K562 (cell line): ENCODE results near the gene TUFM. TPM values are rescaled to one million over a fixed set of nuclear protein-coding genes. Genes with fewer than 3 reads are reported as not detected.

Experiments used
- BCL6 ChIP-seq: fragments of 250-450 bp; sonication (Bioruptor Pico); IDR thresholded peaks from 2 replicates; pipeline ENCODE4 v1.4.0; 2020
- BHLHE40 ChIP-seq: IDR thresholded peaks from 2 replicates; pipeline ENCODE4 v1.6.1; 2011; ENCODE audit warnings: low read length, improper control_type of control experiment
- KAT7 ChIP-seq: sonication (generic); formaldehyde crosslinking; IDR thresholded peaks from 2 replicates; pipeline ENCODE4 v1.8.0; 2022; ENCODE audit warnings: missing genetic modification reagents, mild to moderate bottlenecking, borderline replicate concordance
- KLF1 ChIP-seq: fragments of 450-650 bp; IDR thresholded peaks from 2 replicates; pipeline ENCODE4 v1.6.1; 2016; ENCODE audit warnings: missing genetic modification characterization, missing compliant biosample characterization
- KLF10 ChIP-seq: fragments of 250-450 bp; sonication (Bioruptor Pico); IDR thresholded peaks from 2 replicates; pipeline ENCODE4 v1.6.1; 2021; ENCODE audit warnings: matching md5 sums
- MCM2 ChIP-seq: fragments of 450-650 bp; IDR thresholded peaks from 2 replicates; pipeline ENCODE4 v1.6.1; 2017; ENCODE audit warnings: low read depth, mild to moderate bottlenecking
- PML ChIP-seq: IDR thresholded peaks from 2 replicates; pipeline ENCODE4 v1.6.1; 2012; ENCODE audit warnings: low read length, inconsistent platforms
- POLR3G ChIP-seq: IDR thresholded peaks from 2 replicates; pipeline ENCODE4 v1.6.1; 2011; ENCODE audit not compliant: insufficient read length, insufficient replicate concordance; ENCODE audit errors: extremely low read depth
- PRPF4 ChIP-seq: fragments of 200-400 bp; formaldehyde crosslinking; IDR thresholded peaks from one replicate; pipeline ENCODE4 v1.6.1; 2017; ENCODE audit warnings: low read length, low read depth, mild to moderate bottlenecking; ENCODE audit not compliant: insufficient read depth, poor library complexity, severe bottlenecking
- RBM17 ChIP-seq: fragments of 200-400 bp; formaldehyde crosslinking; IDR thresholded peaks from 2 replicates; pipeline ENCODE4 v1.6.1; 2017; ENCODE audit warnings: low read depth, mild to moderate bottlenecking, low read length, borderline replicate concordance
- RBM22 ChIP-seq: fragments of 200-400 bp; formaldehyde crosslinking; IDR thresholded peaks from 2 replicates; pipeline ENCODE4 v1.6.1; 2018; ENCODE audit warnings: low read length, low read depth; ENCODE audit not compliant: poor library complexity, severe bottlenecking
- SAFB ChIP-seq: fragments of 200-400 bp; formaldehyde crosslinking; IDR thresholded peaks from 2 replicates; pipeline ENCODE4 v1.6.1; 2017; ENCODE audit warnings: low read depth, low read length, borderline replicate concordance
- SP1 ChIP-seq: sonication (generic); formaldehyde crosslinking; IDR thresholded peaks from 2 replicates; pipeline ENCODE4 v1.8.1; 2022; ENCODE audit warnings: mild to moderate bottlenecking, missing genetic modification reagents
- SREBF1 ChIP-seq: fragments of 150-350 bp; IDR thresholded peaks from 2 replicates; pipeline ENCODE4 v1.6.1; 2014; ENCODE audit warnings: antibody characterized with exemption, low read depth, low read length, borderline replicate concordance
- polyA plus RNA-seq, 8 experiments: library from polyadenylated mRNA; depleted of rRNA in 4 of 8; stranded (reverse) in 5 of 8; unstranded in 3 of 8; fragments of >200 nt; fragmentation: Nextera tagmentation in 2 of 8; fragmentation: Illumina TruSeq in 1 of 8; extraction: Ambion mirVana in 2 of 8; extraction: Trizol in 1 of 8; gene quantifications; 2 replicates each; pipeline versions ENCODE4 v1.2.1 to v1.2.3, GENCODE V29; 2011 to 2014; ENCODE audit warnings: inconsistent platforms in 1 of 8, missing spikeins in 1 of 8
- total RNA-seq, 7 experiments: library from RNA; depleted of rRNA in 6 of 7; stranded (reverse); fragments of >200 nt in 6 of 7; fragmentation: Illumina TruSeq in 2 of 7; extraction: Trizol in 2 of 7; gene quantifications; 2 replicates each; pipeline versions ENCODE4 v1.2.1 to v1.2.3, GENCODE V29; 2011 to 2021; ENCODE audit warnings: low replicate concordance in 1 of 7
- TF ChIP-seq, protein P1 (sequence below), 3 experiments: fragments of 200-800 bp in 1 of 3; sonication (Bioruptor generic) in 1 of 3; sonication (generic) in 1 of 3; formaldehyde crosslinking in 1 of 3; IDR thresholded peaks; 2 replicates each; pipeline versions ENCODE4 v1.6.1 to v1.8.0; 2016 to 2022; ENCODE audit warnings: mild to moderate bottlenecking in 2 of 3, missing compliant biosample characterization in 2 of 3, missing genetic modification characterization in 2 of 3, missing genetic modification reagents in 1 of 3
- TF ChIP-seq, protein P2 (sequence below): fragments of 450-650 bp; IDR thresholded peaks from 2 replicates; pipeline ENCODE4 v1.6.1; 2016; ENCODE audit warnings: mild to moderate bottlenecking
- TF ChIP-seq, protein P3 (sequence below): fragments of 250-450 bp; sonication (Bioruptor Pico); IDR thresholded peaks from 2 replicates; pipeline ENCODE4 v1.4.0; 2020; ENCODE audit warnings: mild to moderate bottlenecking
- TF ChIP-seq, protein P4 (sequence below): fragments of 250-450 bp; sonication (Bioruptor Pico); IDR thresholded peaks from 2 replicates; pipeline ENCODE4 v1.8.0; 2021; ENCODE audit warnings: moderate library complexity, mild to moderate bottlenecking, inconsistent platforms
- TF ChIP-seq, protein P5 (sequence below): fragments of 450-650 bp; IDR thresholded peaks from 2 replicates; pipeline ENCODE4 v1.6.1; 2016

TUFM gene
- total and polyA plus RNA-seq, 9 of the 15 experiments (the other 6 are each of a cell fraction or from before 2014, with no cell fraction given), result 34.1 to 434 (median 256) TPM

DNA sequence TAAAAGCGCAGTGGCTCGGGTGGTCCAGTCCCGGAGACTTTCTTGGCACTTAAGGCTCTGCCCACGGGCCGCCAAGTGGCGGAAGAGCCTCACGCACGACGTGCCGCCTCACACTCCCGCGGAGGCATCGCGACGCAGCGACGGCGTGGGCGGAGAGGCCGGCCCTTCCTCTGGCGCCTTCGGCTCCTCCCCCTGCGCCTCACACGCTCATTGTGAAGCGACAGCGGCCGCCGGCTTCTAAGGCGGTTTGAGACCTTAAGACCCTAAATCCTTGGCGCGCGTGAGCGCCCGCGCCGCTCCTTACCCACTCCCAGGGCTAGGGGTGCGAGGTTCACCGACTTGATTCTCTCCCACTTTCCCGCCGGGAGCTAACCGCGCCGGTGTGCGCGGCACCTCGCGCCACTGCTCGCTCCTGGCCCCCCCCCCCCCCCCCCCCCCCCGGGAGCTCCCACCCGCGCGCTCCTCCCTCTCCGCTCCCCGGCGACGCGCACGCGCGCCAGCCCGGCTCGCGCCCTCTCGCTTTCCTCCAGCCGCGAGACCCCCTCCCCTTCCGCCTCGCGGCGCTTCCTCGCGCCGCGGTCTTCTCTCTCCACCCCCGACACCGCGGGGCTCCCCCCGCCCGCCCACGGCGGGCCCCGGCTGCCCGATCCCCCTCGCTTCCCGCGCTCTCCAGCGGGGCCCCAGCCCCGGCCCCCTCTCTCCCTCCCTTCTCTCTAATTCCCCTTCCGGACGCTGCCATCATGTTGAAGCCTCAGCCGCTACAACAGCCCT lies 23.4 kb downstream of the TUFM start, which contains the start of gene ATXN2L (continued):
- TF ChIP-seq SREBF1, result no peak
- peak; percentile 78 for TF ChIP-seq BHLHE40
- peak; percentile 89 for TF ChIP-seq SAFB
- no peak for TF ChIP-seq RBM17
- no peak for TF ChIP-seq POLR3G
- peak; percentile 6 for TF ChIP-seq PRPF4
- TF ChIP-seq, protein P1, sequence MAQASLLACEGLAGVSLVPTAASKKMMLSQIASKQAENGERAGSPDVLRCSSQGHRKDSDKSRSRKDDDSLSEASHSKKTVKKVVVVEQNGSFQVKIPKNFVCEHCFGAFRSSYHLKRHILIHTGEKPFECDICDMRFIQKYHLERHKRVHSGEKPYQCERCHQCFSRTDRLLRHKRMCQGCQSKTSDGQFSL (CRISPR knock-in tag; IDR thresholded peaks at IDR 0.05), result peak; percentile 99
- TF ChIP-seq, protein P1 (tag; IDR thresholded peaks at IDR 0.05), result peak in 1 of 2 experiments; percentile 99; a peak in 2 of 4 replicates
- TF ChIP-seq KAT7 (CRISPR knock-in tag), result no peak
- TF ChIP-seq KLF1, result peak; percentile 58
- TF ChIP-seq, protein P2, sequence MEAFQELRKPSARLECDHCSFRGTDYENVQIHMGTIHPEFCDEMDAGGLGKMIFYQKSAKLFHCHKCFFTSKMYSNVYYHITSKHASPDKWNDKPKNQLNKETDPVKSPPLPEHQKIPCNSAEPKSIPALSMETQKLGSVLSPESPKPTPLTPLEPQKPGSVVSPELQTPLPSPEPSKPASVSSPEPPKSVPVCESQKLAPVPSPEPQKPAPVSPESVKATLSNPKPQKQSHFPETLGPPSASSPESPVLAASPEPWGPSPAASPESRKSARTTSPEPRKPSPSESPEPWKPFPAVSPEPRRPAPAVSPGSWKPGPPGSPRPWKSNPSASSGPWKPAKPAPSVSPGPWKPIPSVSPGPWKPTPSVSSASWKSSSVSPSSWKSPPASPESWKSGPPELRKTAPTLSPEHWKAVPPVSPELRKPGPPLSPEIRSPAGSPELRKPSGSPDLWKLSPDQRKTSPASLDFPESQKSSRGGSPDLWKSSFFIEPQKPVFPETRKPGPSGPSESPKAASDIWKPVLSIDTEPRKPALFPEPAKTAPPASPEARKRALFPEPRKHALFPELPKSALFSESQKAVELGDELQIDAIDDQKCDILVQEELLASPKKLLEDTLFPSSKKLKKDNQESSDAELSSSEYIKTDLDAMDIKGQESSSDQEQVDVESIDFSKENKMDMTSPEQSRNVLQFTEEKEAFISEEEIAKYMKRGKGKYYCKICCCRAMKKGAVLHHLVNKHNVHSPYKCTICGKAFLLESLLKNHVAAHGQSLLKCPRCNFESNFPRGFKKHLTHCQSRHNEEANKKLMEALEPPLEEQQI, result no peak
- TF ChIP-seq MCM2, result no peak
- TF ChIP-seq PML, result peak; percentile 85
- TF ChIP-seq, protein P3, sequence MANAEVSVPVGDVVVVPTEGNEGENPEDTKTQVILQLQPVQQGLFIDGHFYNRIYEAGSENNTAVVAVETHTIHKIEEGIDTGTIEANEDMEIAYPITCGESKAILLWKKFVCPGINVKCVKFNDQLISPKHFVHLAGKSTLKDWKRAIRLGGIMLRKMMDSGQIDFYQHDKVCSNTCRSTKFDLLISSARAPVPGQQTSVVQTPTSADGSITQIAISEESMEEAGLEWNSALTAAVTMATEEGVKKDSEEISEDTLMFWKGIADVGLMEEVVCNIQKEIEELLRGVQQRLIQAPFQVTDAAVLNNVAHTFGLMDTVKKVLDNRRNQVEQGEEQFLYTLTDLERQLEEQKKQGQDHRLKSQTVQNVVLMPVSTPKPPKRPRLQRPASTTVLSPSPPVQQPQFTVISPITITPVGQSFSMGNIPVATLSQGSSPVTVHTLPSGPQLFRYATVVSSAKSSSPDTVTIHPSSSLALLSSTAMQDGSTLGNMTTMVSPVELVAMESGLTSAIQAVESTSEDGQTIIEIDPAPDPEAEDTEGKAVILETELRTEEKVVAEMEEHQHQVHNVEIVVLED (CRISPR knock-in tag), result peak; percentile 100
- TF ChIP-seq BCL6 (CRISPR knock-in tag), result no peak
- peak; percentile 99 for TF ChIP-seq SP1 (CRISPR knock-in tag)
- TF ChIP-seq, protein P4, sequence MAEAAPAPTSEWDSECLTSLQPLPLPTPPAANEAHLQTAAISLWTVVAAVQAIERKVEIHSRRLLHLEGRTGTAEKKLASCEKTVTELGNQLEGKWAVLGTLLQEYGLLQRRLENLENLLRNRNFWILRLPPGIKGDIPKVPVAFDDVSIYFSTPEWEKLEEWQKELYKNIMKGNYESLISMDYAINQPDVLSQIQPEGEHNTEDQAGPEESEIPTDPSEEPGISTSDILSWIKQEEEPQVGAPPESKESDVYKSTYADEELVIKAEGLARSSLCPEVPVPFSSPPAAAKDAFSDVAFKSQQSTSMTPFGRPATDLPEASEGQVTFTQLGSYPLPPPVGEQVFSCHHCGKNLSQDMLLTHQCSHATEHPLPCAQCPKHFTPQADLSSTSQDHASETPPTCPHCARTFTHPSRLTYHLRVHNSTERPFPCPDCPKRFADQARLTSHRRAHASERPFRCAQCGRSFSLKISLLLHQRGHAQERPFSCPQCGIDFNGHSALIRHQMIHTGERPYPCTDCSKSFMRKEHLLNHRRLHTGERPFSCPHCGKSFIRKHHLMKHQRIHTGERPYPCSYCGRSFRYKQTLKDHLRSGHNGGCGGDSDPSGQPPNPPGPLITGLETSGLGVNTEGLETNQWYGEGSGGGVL (CRISPR knock-in tag), result no peak
- TF ChIP-seq, protein P5, sequence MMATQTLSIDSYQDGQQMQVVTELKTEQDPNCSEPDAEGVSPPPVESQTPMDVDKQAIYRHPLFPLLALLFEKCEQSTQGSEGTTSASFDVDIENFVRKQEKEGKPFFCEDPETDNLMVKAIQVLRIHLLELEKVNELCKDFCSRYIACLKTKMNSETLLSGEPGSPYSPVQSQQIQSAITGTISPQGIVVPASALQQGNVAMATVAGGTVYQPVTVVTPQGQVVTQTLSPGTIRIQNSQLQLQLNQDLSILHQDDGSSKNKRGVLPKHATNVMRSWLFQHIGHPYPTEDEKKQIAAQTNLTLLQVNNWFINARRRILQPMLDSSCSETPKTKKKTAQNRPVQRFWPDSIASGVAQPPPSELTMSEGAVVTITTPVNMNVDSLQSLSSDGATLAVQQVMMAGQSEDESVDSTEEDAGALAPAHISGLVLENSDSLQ, result peak; percentile 73
- peak; percentile 60 for TF ChIP-seq RBM22
- TF ChIP-seq KLF10 (CRISPR knock-in tag), result no peak
